NB4 (cell line): ENCODE data around the gene IL17RB.

ENCODE experiments used
- DNase-seq: peaks from one replicate; pipeline ENCODE4 v3.0.0; 2010; ENCODE audit warnings: low read depth
- H3K4me3 ChIP-seq: one replicate; pipeline ENCODE4 v1.5.1; 2011; ENCODE audit warnings: mild to moderate bottlenecking, low read depth, low read length, moderate library complexity
- CTCF ChIP-seq: IDR thresholded peaks from one replicate; pipeline ENCODE4 v1.5.1; 2012; ENCODE audit warnings: low read depth, low read length
- MAX ChIP-seq: IDR thresholded peaks from 2 replicates; pipeline ENCODE4 v1.6.1; 2011; ENCODE audit warnings: low read depth, low read length
- MYC ChIP-seq: IDR thresholded peaks from 2 replicates; pipeline ENCODE4 v1.6.1; 2011; ENCODE audit warnings: low read depth, low read length
- POLR2A ChIP-seq: IDR thresholded peaks from 2 replicates; pipeline ENCODE4 v1.6.1; 2011; ENCODE audit warnings: mild to moderate bottlenecking; ENCODE audit not compliant: insufficient read length; ENCODE audit errors: extremely low read depth

IL17RB gene

GRCh38 chr3:53824795-53825194, 21.6 kb upstream of the IL17RB start:
- no peak for TF ChIP-seq CTCF
- TF ChIP-seq MAX, result no peak
- no peak for TF ChIP-seq MYC
- TF ChIP-seq POLR2A, result no peak
- DNase-seq, result no peak
- H3K4me3 ChIP-seq, result no peak overlapping the region

- H3K4me3 ChIP-seq, result no peak overlapping the region
- TF ChIP-seq MAX (no peak), POLR2A (no peak), MYC (no peak), CTCF (no peak)
- no peak for DNase-seq
Observed at GRCh38 chr3:53826048-53826447, 20.3 kb upstream of the IL17RB start.

GRCh38 chr3:53828581-53828980, 17.8 kb upstream of the IL17RB start:
- DNase-seq, result no peak
- no peak overlapping the region for H3K4me3 ChIP-seq
- TF ChIP-seq MYC (no peak), POLR2A (no peak), CTCF (no peak), MAX (no peak)

- no peak for TF ChIP-seq MYC
- no peak for TF ChIP-seq CTCF
- TF ChIP-seq POLR2A, result no peak
- TF ChIP-seq MAX, result no peak
- DNase-seq, result no peak
- H3K4me3 ChIP-seq, result no peak overlapping the region
Observed at GRCh38 chr3:53829605-53830004, 16.8 kb upstream of the IL17RB start.

GRCh38 chr3:53830944-53831343, 15.4 kb upstream of the IL17RB start:
- no peak for TF ChIP-seq MAX
- no peak for TF ChIP-seq CTCF
- no peak for TF ChIP-seq MYC
- no peak for TF ChIP-seq POLR2A
- H3K4me3 ChIP-seq, result no peak overlapping the region
- no peak for DNase-seq

GRCh38 chr3:53833053-53833645, 13.2 kb upstream of the IL17RB start:
- no peak overlapping the region for H3K4me3 ChIP-seq
- DNase-seq, result no peak
- TF ChIP-seq MAX (no peak), CTCF (no peak), POLR2A (no peak), MYC (no peak)
